Measurements from ENCODE around the gene HSPB8. TPM values are rescaled to one million over a fixed set of nuclear protein-coding genes. Genes with fewer than 3 reads are reported as not detected.

Gene HSPB8
- polyA plus RNA-seq, 1 donor (not counting 4 experiments of a cell fraction or from before 2014, with no cell fraction given), result 3.0 TPM

DNA sequence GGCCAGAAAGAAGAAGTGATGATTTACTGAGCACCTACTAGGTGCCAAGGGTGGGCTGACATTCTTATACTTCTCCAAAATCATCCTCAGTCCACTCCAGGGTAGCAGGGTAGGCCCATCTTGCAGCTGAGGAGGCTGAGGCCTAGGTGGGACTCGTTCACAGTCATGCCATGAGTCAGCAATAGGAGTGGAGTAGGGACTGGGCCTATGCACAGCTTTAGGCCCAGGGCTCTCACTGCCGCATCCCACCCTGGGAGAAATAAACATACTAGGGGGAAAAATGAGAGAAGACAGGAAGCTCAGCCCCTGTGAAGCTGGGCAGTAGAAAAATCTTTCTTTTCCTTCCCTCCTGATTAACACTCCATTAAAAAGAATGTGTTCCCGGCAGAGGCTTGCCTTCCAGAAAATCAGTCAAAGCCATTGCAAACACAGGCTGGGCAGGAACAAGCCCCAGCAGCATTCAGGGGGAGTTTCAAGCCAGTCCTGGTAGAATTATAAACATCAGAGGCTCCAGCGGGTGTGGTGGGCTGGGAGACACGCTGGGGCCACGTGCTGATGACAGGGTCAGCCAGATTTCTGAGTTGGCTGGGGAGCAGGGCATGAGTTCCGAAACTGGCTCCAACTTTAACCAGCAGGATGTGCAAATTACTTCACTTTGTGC lies 1.8 kb downstream of the HSPB8 start:
- Histone ChIP-seq H2AFZ (ENCODE audit: control insufficient read depth, low read length) (peak overlapping the region; percentile 50), H3K4me3 (ENCODE audit: control insufficient read depth in 2 of 3, extremely low read depth in 1 of 3, insufficient read depth in 2 of 3, low read depth in 1 of 3, low read length in 3 of 3) (peak overlapping the region in 1 of 3 experiments; percentile 25), H3K4me2 (ENCODE audit: control insufficient read depth, extremely low read depth, insufficient read depth, low read depth, low read length) (no peak overlapping the region), H3K9ac (ENCODE audit: control insufficient read depth, extremely low read depth, insufficient read depth, low read length) (peak overlapping the region; percentile 24), H3K9me3 (ENCODE audit: control insufficient read depth, low read depth, low read length) (no peaks in the 10 kb centered on the region), H4K20me1 (ENCODE audit: control insufficient read depth, extremely low read depth, insufficient read depth, low read length) (no peaks in the 10 kb centered on the region), H3K36me3 (ENCODE audit: control insufficient read depth in 2 of 2, extremely low read depth in 1 of 2, insufficient read depth in 2 of 2, low read length in 2 of 2) (no peaks in the 10 kb centered on the region), H3K4me1 (ENCODE audit: control insufficient read depth, extremely low read depth, insufficient read depth, low read length) (peaks cover 28% of the 10 kb centered on the region), H3K27ac (ENCODE audit: control insufficient read depth, insufficient read depth, low read length) (no peak overlapping the region), H3K9me1 (ENCODE audit: control insufficient read depth, extremely low read depth, insufficient read depth, low read length) (no peaks in the 10 kb centered on the region), H3K27me3 (ENCODE audit: control insufficient read depth, extremely low read depth, insufficient read depth, low read length) (no peaks in the 10 kb centered on the region), H3K79me2 (ENCODE audit: control insufficient read depth, insufficient read depth, low read length) (no peaks in the 10 kb centered on the region)
- dilution Hi-C loops (cut with MboI; ENCODE audit: extremely low pct_ligation_motif_present, low sequenced_read_pairs), result no loop called here
- no peak for FAIRE-seq
- no peak for DNase-seq (ENCODE audit: low read depth, low spot score)
- TF ChIP-seq, protein P1, sequence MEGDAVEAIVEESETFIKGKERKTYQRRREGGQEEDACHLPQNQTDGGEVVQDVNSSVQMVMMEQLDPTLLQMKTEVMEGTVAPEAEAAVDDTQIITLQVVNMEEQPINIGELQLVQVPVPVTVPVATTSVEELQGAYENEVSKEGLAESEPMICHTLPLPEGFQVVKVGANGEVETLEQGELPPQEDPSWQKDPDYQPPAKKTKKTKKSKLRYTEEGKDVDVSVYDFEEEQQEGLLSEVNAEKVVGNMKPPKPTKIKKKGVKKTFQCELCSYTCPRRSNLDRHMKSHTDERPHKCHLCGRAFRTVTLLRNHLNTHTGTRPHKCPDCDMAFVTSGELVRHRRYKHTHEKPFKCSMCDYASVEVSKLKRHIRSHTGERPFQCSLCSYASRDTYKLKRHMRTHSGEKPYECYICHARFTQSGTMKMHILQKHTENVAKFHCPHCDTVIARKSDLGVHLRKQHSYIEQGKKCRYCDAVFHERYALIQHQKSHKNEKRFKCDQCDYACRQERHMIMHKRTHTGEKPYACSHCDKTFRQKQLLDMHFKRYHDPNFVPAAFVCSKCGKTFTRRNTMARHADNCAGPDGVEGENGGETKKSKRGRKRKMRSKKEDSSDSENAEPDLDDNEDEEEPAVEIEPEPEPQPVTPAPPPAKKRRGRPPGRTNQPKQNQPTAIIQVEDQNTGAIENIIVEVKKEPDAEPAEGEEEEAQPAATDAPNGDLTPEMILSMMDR (optimal IDR thresholded peaks at IDR 0.05 in 1 of 3, IDR thresholded peaks at IDR 0.05 in 1 of 3, conservative IDR thresholded peaks at IDR 0.05 in 1 of 3; ENCODE audit: extremely low read depth in 1 of 3, insufficient read depth in 2 of 3, low read length in 3 of 3), result no peak
- no peak for TF ChIP-seq EZH2 (IDR thresholded peaks at IDR 0.05; ENCODE audit: low read length)

DNA sequence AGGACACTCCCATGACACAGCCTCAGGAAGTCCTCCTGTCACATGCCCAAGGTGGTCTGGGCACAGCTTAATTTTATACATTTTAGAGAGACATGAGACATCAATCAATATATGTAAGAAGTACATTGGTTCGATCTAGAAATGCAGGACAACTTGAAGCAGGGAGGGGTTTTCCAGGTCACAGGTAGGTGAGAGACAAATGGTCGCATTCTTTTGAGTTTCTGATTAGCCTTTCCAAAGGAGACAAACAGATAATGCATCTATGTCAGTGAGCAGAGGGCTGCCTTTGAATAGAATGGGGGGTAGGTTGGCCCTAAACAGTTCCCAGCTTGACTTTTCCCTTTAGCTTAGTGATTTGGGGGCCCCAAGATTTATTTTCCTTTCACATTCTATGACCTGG lies 2.5 kb downstream of the HSPB8 start:
- no peak overlapping the region for H3K27ac ChIP-seq (ENCODE audit: control insufficient read depth, insufficient read depth, low read length)
- no peak overlapping the region for H2AFZ ChIP-seq (ENCODE audit: control insufficient read depth, low read length)
- H3K4me1 ChIP-seq (ENCODE audit: control insufficient read depth, extremely low read depth, insufficient read depth, low read length), result peaks cover 28% of the 10 kb centered on the region
- H3K9me1 ChIP-seq (ENCODE audit: control insufficient read depth, extremely low read depth, insufficient read depth, low read length), result no peaks in the 10 kb centered on the region
- no peaks in the 10 kb centered on the region for H3K36me3 ChIP-seq (ENCODE audit: control insufficient read depth in 2 of 2, extremely low read depth in 1 of 2, insufficient read depth in 2 of 2, low read length in 2 of 2)
- H3K79me2 ChIP-seq (ENCODE audit: control insufficient read depth, insufficient read depth, low read length), result no peaks in the 10 kb centered on the region
- H3K4me3 ChIP-seq (ENCODE audit: control insufficient read depth in 2 of 3, extremely low read depth in 1 of 3, insufficient read depth in 2 of 3, low read depth in 1 of 3, low read length in 3 of 3), result no peak overlapping the region
- H3K27me3 ChIP-seq (ENCODE audit: control insufficient read depth, extremely low read depth, insufficient read depth, low read length), result no peaks in the 10 kb centered on the region
- DNase-seq (ENCODE audit: low read depth, low spot score), result no peak
- no peak for TF ChIP-seq EZH2 (IDR thresholded peaks at IDR 0.05; ENCODE audit: low read length)
- no peak overlapping the region for H3K9ac ChIP-seq (ENCODE audit: control insufficient read depth, extremely low read depth, insufficient read depth, low read length)
- no peak overlapping the region for H3K4me2 ChIP-seq (ENCODE audit: control insufficient read depth, extremely low read depth, insufficient read depth, low read depth, low read length)
- no peaks in the 10 kb centered on the region for H3K9me3 ChIP-seq (ENCODE audit: control insufficient read depth, low read depth, low read length)
- no peaks in the 10 kb centered on the region for H4K20me1 ChIP-seq (ENCODE audit: control insufficient read depth, extremely low read depth, insufficient read depth, low read length)
- no peak for FAIRE-seq
- dilution Hi-C loops (cut with MboI; ENCODE audit: extremely low pct_ligation_motif_present, low sequenced_read_pairs), result no loop called here

DNA sequence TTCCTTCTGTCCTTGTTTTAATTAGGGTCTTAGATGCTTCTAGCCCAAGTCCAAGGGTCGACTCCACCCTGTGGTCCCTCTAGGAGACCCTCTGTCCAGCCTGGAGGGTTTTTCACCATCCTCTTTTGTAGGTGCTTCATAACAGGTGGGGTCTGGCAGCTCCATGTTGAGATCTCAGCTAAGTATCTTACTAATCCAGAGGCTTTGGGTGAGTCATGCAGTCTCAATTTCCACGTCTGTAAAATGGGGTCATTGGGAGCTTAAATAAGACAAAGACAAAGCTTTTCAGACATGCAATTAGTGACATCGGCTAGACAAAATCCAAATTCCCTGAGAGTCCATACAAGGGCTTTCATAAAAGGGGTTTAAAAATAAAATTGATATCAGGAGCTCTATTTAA lies 3.2 kb downstream of the HSPB8 start:
- DNase-seq (ENCODE audit: low read depth, low spot score) (no peak), FAIRE-seq (no peak)
- Histone ChIP-seq H3K79me2 (ENCODE audit: control insufficient read depth, insufficient read depth, low read length) (no peaks in the 10 kb centered on the region), H3K9me1 (ENCODE audit: control insufficient read depth, extremely low read depth, insufficient read depth, low read length) (no peaks in the 10 kb centered on the region), H3K4me3 (ENCODE audit: control insufficient read depth in 2 of 3, extremely low read depth in 1 of 3, insufficient read depth in 2 of 3, low read depth in 1 of 3, low read length in 3 of 3) (no peak overlapping the region), H3K4me1 (ENCODE audit: control insufficient read depth, extremely low read depth, insufficient read depth, low read length) (peaks cover 25% of the 10 kb centered on the region), H3K4me2 (ENCODE audit: control insufficient read depth, extremely low read depth, insufficient read depth, low read depth, low read length) (no peak overlapping the region), H2AFZ (ENCODE audit: control insufficient read depth, low read length) (no peak overlapping the region), H3K27me3 (ENCODE audit: control insufficient read depth, extremely low read depth, insufficient read depth, low read length) (no peaks in the 10 kb centered on the region), H3K9me3 (ENCODE audit: control insufficient read depth, low read depth, low read length) (no peaks in the 10 kb centered on the region), H3K27ac (ENCODE audit: control insufficient read depth, insufficient read depth, low read length) (no peak overlapping the region), H3K9ac (ENCODE audit: control insufficient read depth, extremely low read depth, insufficient read depth, low read length) (no peak overlapping the region), H4K20me1 (ENCODE audit: control insufficient read depth, extremely low read depth, insufficient read depth, low read length) (no peaks in the 10 kb centered on the region), H3K36me3 (ENCODE audit: control insufficient read depth in 2 of 2, extremely low read depth in 1 of 2, insufficient read depth in 2 of 2, low read length in 2 of 2) (no peaks in the 10 kb centered on the region)
- TF ChIP-seq EZH2 (IDR thresholded peaks at IDR 0.05; ENCODE audit: low read length), result no peak
- TF ChIP-seq, protein P1 (optimal IDR thresholded peaks at IDR 0.05 in 1 of 3, IDR thresholded peaks at IDR 0.05 in 1 of 3, conservative IDR thresholded peaks at IDR 0.05 in 1 of 3; ENCODE audit: extremely low read depth in 1 of 3, insufficient read depth in 2 of 3, low read length in 3 of 3), result no peak
- dilution Hi-C loops (cut with MboI; ENCODE audit: extremely low pct_ligation_motif_present, low sequenced_read_pairs), result no loop called here

Measured in keratinocyte (primary cell).